ENCODE results near the gene CDC42EP2. TPM values are rescaled to one million over a fixed set of nuclear protein-coding genes. Genes with fewer than 3 reads are reported as not detected.

The CDC42EP2 gene
- total RNA-seq, 1 experiment from 2014 or later = 11.9 TPM

- TF ChIP-seq, protein P1, sequence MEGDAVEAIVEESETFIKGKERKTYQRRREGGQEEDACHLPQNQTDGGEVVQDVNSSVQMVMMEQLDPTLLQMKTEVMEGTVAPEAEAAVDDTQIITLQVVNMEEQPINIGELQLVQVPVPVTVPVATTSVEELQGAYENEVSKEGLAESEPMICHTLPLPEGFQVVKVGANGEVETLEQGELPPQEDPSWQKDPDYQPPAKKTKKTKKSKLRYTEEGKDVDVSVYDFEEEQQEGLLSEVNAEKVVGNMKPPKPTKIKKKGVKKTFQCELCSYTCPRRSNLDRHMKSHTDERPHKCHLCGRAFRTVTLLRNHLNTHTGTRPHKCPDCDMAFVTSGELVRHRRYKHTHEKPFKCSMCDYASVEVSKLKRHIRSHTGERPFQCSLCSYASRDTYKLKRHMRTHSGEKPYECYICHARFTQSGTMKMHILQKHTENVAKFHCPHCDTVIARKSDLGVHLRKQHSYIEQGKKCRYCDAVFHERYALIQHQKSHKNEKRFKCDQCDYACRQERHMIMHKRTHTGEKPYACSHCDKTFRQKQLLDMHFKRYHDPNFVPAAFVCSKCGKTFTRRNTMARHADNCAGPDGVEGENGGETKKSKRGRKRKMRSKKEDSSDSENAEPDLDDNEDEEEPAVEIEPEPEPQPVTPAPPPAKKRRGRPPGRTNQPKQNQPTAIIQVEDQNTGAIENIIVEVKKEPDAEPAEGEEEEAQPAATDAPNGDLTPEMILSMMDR (conservative IDR thresholded peaks at IDR 0.05) = no peak
- H3K9me3 ChIP-seq (ENCODE audit: control insufficient read depth, low read depth, low read length) = no peaks in the 10 kb centered on the region
- H2AFZ ChIP-seq (ENCODE audit: low read length) = peak overlapping the region; percentile 59
- no peak overlapping the region for H3T11ph ChIP-seq (ENCODE audit: low read length)
- H2BK12ac ChIP-seq (ENCODE audit: insufficient read length, low read depth, low read length) = no peak overlapping the region
- no peak for DNase-seq
- H3K79me2 ChIP-seq (ENCODE audit: insufficient read depth, low read length) = peaks cover 2% of the 10 kb centered on the region; the same call in 1 of the 2 replicates
- H3K27me3 Mint-ChIP-seq (ENCODE audit: low read depth) = peaks cover 4% of the 10 kb centered on the region
- no peak overlapping the region for H2BK5ac ChIP-seq (ENCODE audit: insufficient read length, low read length)
- no peak overlapping the region for H2BK120ac ChIP-seq (ENCODE audit: low read depth, low read length, poor library complexity, severe bottlenecking)
- H3K4me1 ChIP-seq (ENCODE audit: insufficient read depth, low read length) = no peaks in the 10 kb centered on the region
- H3K4me1 Mint-ChIP-seq = peaks cover 8 to 9% of the 10 kb centered on the region in 2 experiments
- no peak overlapping the region for H2BK20ac ChIP-seq (ENCODE audit: low read depth, low read length, poor library complexity, severe bottlenecking)
- no peaks in the 10 kb centered on the region for H3K79me1 ChIP-seq (ENCODE audit: insufficient read depth, low read depth, low read length, poor library complexity, severe bottlenecking)
- no peak overlapping the region for H3K27ac ChIP-seq (ENCODE audit: insufficient read length, low read depth, low read length)
- no peaks in the 10 kb centered on the region for H3K27me3 ChIP-seq (ENCODE audit: insufficient read depth, low read length)
- no peak overlapping the region for H3K56ac ChIP-seq (ENCODE audit: insufficient read length, low read depth, low read length)
- no peak overlapping the region for H3K4ac ChIP-seq (ENCODE audit: low read depth, low read length)
- H4K20me1 ChIP-seq (ENCODE audit: control insufficient read depth, insufficient read depth, insufficient read length) = no peaks in the 10 kb centered on the region
- H3K9me3 Mint-ChIP-seq = no peaks in the 10 kb centered on the region
- H3K23me2 ChIP-seq (ENCODE audit: insufficient read length, low read depth, low read length, poor library complexity, severe bottlenecking) = peaks cover 2% of the 10 kb centered on the region
- no peak overlapping the region for H4K8ac ChIP-seq (replicated peaks; ENCODE audit: insufficient read length, low read depth, low read length)
- H3K9ac ChIP-seq (ENCODE audit: extremely low read depth, insufficient read length, low read length) = no peak overlapping the region
- H2BK15ac ChIP-seq (ENCODE audit: low read depth, low read length) = no peak overlapping the region
- no peak overlapping the region for H4K91ac ChIP-seq (ENCODE audit: insufficient read length, low read depth, low read length)
- H3K4me2 ChIP-seq (ENCODE audit: insufficient read depth, insufficient read length, low read length) = no peak overlapping the region
- H3K36me3 Mint-ChIP-seq (ENCODE audit: insufficient read depth in 1 of 3, low read depth in 3 of 3) = peaks cover 0 to 1% (median 0%) of the 10 kb centered on the region in 3 experiments; a peak in 1 of 7 replicates
- no peak overlapping the region for H3K14ac ChIP-seq (ENCODE audit: insufficient read depth, low read length)
- H4K5ac ChIP-seq (ENCODE audit: insufficient read length, low read depth, low read length) = no peak overlapping the region
- H3K4me3 Mint-ChIP-seq = no peak overlapping the region
- no peak overlapping the region for H2AK5ac ChIP-seq (ENCODE audit: insufficient read length, low read length)
- H3K18ac ChIP-seq (ENCODE audit: insufficient read length, low read depth, low read length) = no peak overlapping the region
- no peak overlapping the region for H3K23ac ChIP-seq (ENCODE audit: insufficient read length, low read depth, low read length)
- no peak overlapping the region for H3K27ac Mint-ChIP-seq
- WGBS (ENCODE audit: extremely low coverage, insufficient read length, low lambda C conversion rate) = no CpG with 5 or more reads among the region's 2 CpGs
These were observed 14.8 kb downstream of the CDC42EP2 start for GRCh38 chr11:65329478-65329877.

Data from H9 (cell line).